ENCODE results near the gene KRTAP10-7. TPM values are rescaled to one million over a fixed set of nuclear protein-coding genes. Genes with fewer than 3 reads are reported as not detected.
"Not testable (repeated sequence)": the region's sequence is repeated elsewhere in the genome, so short reads cannot be mapped to it uniquely, and the experiment has no call there.

KRTAP10-7 gene
- total RNA-seq, 1 experiment from 2014 or later, result not detected

GRCh38 chr21:44590311-44590721 lies 10.1 kb upstream of the KRTAP10-7 start:
- DNase-seq (ENCODE audit: low spot score), result no peak

GRCh38 chr21:44590897-44591800 lies 9.2 kb upstream of the KRTAP10-7 start:
- not testable (repeated sequence) for DNase-seq (ENCODE audit: low spot score)

GRCh38 chr21:44591801-44592130 lies 8.6 kb upstream of the KRTAP10-7 start:
- not testable (repeated sequence) for DNase-seq (ENCODE audit: low spot score)

GRCh38 chr21:44592446-44593311 lies 7.7 kb upstream of the KRTAP10-7 start, which contains the start of gene KRTAP10-6:
Gene KRTAP10-6 (minus strand): TSS chr21:44592505. CDS start chr21:44592484, 21 bp downstream.
- DNase-seq (ENCODE audit: low spot score), result no peak

- no peak for DNase-seq (ENCODE audit: low spot score)
Measured at GRCh38 chr21:44593598-44594405, 6.6 kb upstream of the KRTAP10-7 start.

- DNase-seq (ENCODE audit: low spot score), result no peak
Measured at GRCh38 chr21:44594406-44594916, 5.9 kb upstream of the KRTAP10-7 start.

- no peak for DNase-seq (ENCODE audit: low spot score)
Measured at GRCh38 chr21:44595524-44595923, 4.9 kb upstream of the KRTAP10-7 start.

- DNase-seq (ENCODE audit: low spot score), result no peak
Measured at GRCh38 chr21:44596068-44596725, 4.2 kb upstream of the KRTAP10-7 start.

- DNase-seq (ENCODE audit: low spot score), result no peak
Measured at GRCh38 chr21:44598061-44598460, 2.3 kb upstream of the KRTAP10-7 start.

GRCh38 chr21:44599264-44600029 lies 950 bp upstream of the KRTAP10-7 start:
- no peak for DNase-seq (ENCODE audit: low spot score)

- not testable (repeated sequence) for DNase-seq (ENCODE audit: low spot score)
Measured at GRCh38 chr21:44601091-44601490, 694 bp downstream of the KRTAP10-7 start.

GRCh38 chr21:44601596-44602462 lies 1.4 kb downstream of the KRTAP10-7 start:
- DNase-seq (ENCODE audit: low spot score), result no peak

- DNase-seq (ENCODE audit: low spot score), result no peak
Measured at GRCh38 chr21:44602463-44602850, 2.1 kb downstream of the KRTAP10-7 start.

GRCh38 chr21:44603109-44603875 lies 2.9 kb downstream of the KRTAP10-7 start:
- DNase-seq (ENCODE audit: low spot score), result no peak

- DNase-seq (ENCODE audit: low spot score), result no peak
Measured at GRCh38 chr21:44603911-44604310, 3.5 kb downstream of the KRTAP10-7 start.

- no peak for DNase-seq (ENCODE audit: low spot score)
Measured at GRCh38 chr21:44606495-44606894, 6.1 kb downstream of the KRTAP10-7 start.

- DNase-seq (ENCODE audit: low spot score), result no peak
Measured at GRCh38 chr21:44609193-44609592, 8.8 kb downstream of the KRTAP10-7 start.

GRCh38 chr21:44610157-44610843 lies 9.9 kb downstream of the KRTAP10-7 start:
- not testable (repeated sequence) for DNase-seq (ENCODE audit: low spot score)

Measured in H4 (cell line).